Fibroblast of lung (primary cell): ENCODE measurements around the gene OR11G2. TPM values are rescaled to one million over a fixed set of nuclear protein-coding genes. Genes with fewer than 3 reads are reported as not detected.

ENCODE experiments used
- DNase-seq, 2 donors: peaks; one replicate each; pipeline versions ENCODE4 v3.0.0 to v3.0.0-alpha.2; 2010; ENCODE audit warnings: low read depth in 2 of 2
- H2AFZ ChIP-seq: 2 replicates; pipeline ENCODE4 v1.5.1; 2012; ENCODE audit warnings: low read length, control low read depth, inconsistent platforms
- H3K27ac ChIP-seq: 2 replicates; pipeline ENCODE4 v1.5.1; 2011; ENCODE audit warnings: low read length, control low read depth; ENCODE audit not compliant: insufficient read depth
- H3K27me3 ChIP-seq: 2 replicates; pipeline ENCODE4 v1.5.1; 2011; ENCODE audit warnings: mild to moderate bottlenecking, low read length; ENCODE audit not compliant: control insufficient read depth, insufficient read depth
- H3K36me3 ChIP-seq: 2 replicates; pipeline ENCODE4 v1.5.1; 2011; ENCODE audit warnings: low read length; ENCODE audit not compliant: control insufficient read depth, insufficient read depth
- H3K4me1 ChIP-seq: 2 replicates; pipeline ENCODE4 v1.5.1; 2011; ENCODE audit warnings: low read length; ENCODE audit not compliant: control insufficient read depth, insufficient read depth; ENCODE audit errors: extremely low read depth
- H3K4me2 ChIP-seq: 2 replicates; pipeline ENCODE4 v1.5.1; 2011; ENCODE audit warnings: low read length, control low read depth; ENCODE audit not compliant: insufficient read depth; ENCODE audit errors: extremely low read depth
- H3K4me3 ChIP-seq, 4 experiments: fragments of 200-600 bp in 1 of 4; sonication (generic) in 1 of 4; replicated peaks in 1 of 4; 2 replicates each; pipeline ENCODE4 v1.5.1; 2011 to 2016; ENCODE audit warnings: low read length in 4 of 4, low read depth in 3 of 4, mild to moderate bottlenecking in 3 of 4, control low read depth in 2 of 4, inconsistent platforms in 1 of 4, mixed read lengths in 1 of 4; ENCODE audit not compliant: insufficient read depth in 1 of 4; ENCODE audit errors: control extremely low read depth in 1 of 4
- H3K79me2 ChIP-seq: 2 replicates; pipeline ENCODE4 v1.5.1; 2012; ENCODE audit warnings: mild to moderate bottlenecking, low read length, inconsistent platforms; ENCODE audit not compliant: control insufficient read depth, insufficient read depth
- H3K9ac ChIP-seq: 2 replicates; pipeline ENCODE4 v1.5.1; 2011; ENCODE audit warnings: mild to moderate bottlenecking, low read length, control low read depth; ENCODE audit not compliant: insufficient read depth
- H3K9me3 ChIP-seq: 2 replicates; pipeline ENCODE4 v1.5.1; 2012; ENCODE audit warnings: low read depth, low read length; ENCODE audit not compliant: control insufficient read depth, insufficient read depth
- H4K20me1 ChIP-seq: 2 replicates; pipeline ENCODE4 v1.5.1; 2011; ENCODE audit warnings: low read length; ENCODE audit not compliant: control insufficient read depth, insufficient read depth; ENCODE audit errors: extremely low read depth
- CTCF ChIP-seq, 2 donors: IDR thresholded peaks in 1 of 2; conservative IDR thresholded peaks in 1 of 2; 1 replicate in 1 of 2; 2 replicates in 1 of 2; pipeline ENCODE4 v1.5.1; 2011 to 2012; ENCODE audit warnings: low read length in 2 of 2, control low read depth in 1 of 2, inconsistent platforms in 1 of 2, low read depth in 1 of 2, mild to moderate bottlenecking in 1 of 2
- EZH2 ChIP-seq: IDR thresholded peaks from 2 replicates; pipeline ENCODE4 v1.5.1; 2012; ENCODE audit warnings: low read length, control low read depth, mild to moderate bottlenecking; ENCODE audit errors: missing control alignments
- polyA plus RNA-seq, 2 donors: library from polyadenylated mRNA; depleted of rRNA in 1 of 2; stranded (reverse) in 1 of 2; unstranded in 1 of 2; fragments of >200 nt; gene quantifications; 2 replicates each; pipeline ENCODE4 v1.2.1, GENCODE V29; 2011 to 2012; ENCODE audit warnings: missing spikeins in 1 of 2
- total RNA-seq: library from RNA; depleted of rRNA; stranded (reverse); fragments of >200 nt; gene quantifications from 2 replicates; pipeline ENCODE4 v1.2.1, GENCODE V29; 2014

The OR11G2 gene
- total and polyA plus RNA-seq, 2 donors (not counting 1 experiment from before 2014, with no cell fraction given), result not detected

- Histone ChIP-seq H3K4me2 (no peak overlapping the region), H3K79me2 (no peaks in the 10 kb centered on the region), H4K20me1 (no peaks in the 10 kb centered on the region), H3K4me1 (no peaks in the 10 kb centered on the region), H3K27me3 (no peaks in the 10 kb centered on the region), H3K36me3 (no peaks in the 10 kb centered on the region), H3K9me3 (no peaks in the 10 kb centered on the region), H2AFZ (no peak overlapping the region), H3K4me3 (no peak overlapping the region), H3K27ac (no peak overlapping the region), H3K9ac (no peak overlapping the region)
- TF ChIP-seq EZH2 (no peak), CTCF (conservative IDR thresholded peaks at IDR 0.05 in 1 of 2, IDR thresholded peaks at IDR 0.05 in 1 of 2; ENCODE audit: low read depth in 1 of 2, low read length in 2 of 2) (no peak)
- DNase-seq, result no peak
Measured at GRCh38 chr14:20176330-20176729, 14.4 kb upstream of the OR11G2 start.

- no peak overlapping the region for H3K4me3 ChIP-seq
- H3K4me2 ChIP-seq, result no peak overlapping the region
- H3K27me3 ChIP-seq, result no peaks in the 10 kb centered on the region
- no peaks in the 10 kb centered on the region for H3K36me3 ChIP-seq
- H4K20me1 ChIP-seq, result no peaks in the 10 kb centered on the region
- H3K9me3 ChIP-seq, result no peaks in the 10 kb centered on the region
- H3K9ac ChIP-seq, result no peak overlapping the region
- no peak for DNase-seq
- no peak overlapping the region for H2AFZ ChIP-seq
- H3K27ac ChIP-seq, result no peak overlapping the region
- H3K79me2 ChIP-seq, result no peaks in the 10 kb centered on the region
- no peak for TF ChIP-seq EZH2
- no peak for TF ChIP-seq CTCF (conservative IDR thresholded peaks at IDR 0.05 in 1 of 2, IDR thresholded peaks at IDR 0.05 in 1 of 2; ENCODE audit: low read depth in 1 of 2, low read length in 2 of 2)
- H3K4me1 ChIP-seq, result no peaks in the 10 kb centered on the region
Measured at GRCh38 chr14:20177433-20177974, 13.2 kb upstream of the OR11G2 start.

GRCh38 chr14:20179218-20179617 lies 11.5 kb upstream of the OR11G2 start:
- Histone ChIP-seq H3K9ac (no peak overlapping the region), H3K79me2 (no peaks in the 10 kb centered on the region), H3K27ac (no peak overlapping the region), H3K9me3 (no peaks in the 10 kb centered on the region), H3K4me1 (no peaks in the 10 kb centered on the region), H3K4me2 (no peak overlapping the region), H3K4me3 (no peak overlapping the region), H3K27me3 (no peaks in the 10 kb centered on the region), H3K36me3 (no peaks in the 10 kb centered on the region), H2AFZ (no peak overlapping the region), H4K20me1 (no peaks in the 10 kb centered on the region)
- DNase-seq, result no peak
- TF ChIP-seq EZH2, result no peak
- no peak for TF ChIP-seq CTCF (conservative IDR thresholded peaks at IDR 0.05 in 1 of 2, IDR thresholded peaks at IDR 0.05 in 1 of 2; ENCODE audit: low read depth in 1 of 2, low read length in 2 of 2)
